Heart right ventricle (tissue), 16 donors: Measurements from ENCODE around the gene VPS13D. TPM values are rescaled to one million over a fixed set of nuclear protein-coding genes. Genes with fewer than 3 reads are reported as not detected.

Experiments used
- ATAC-seq, 8 donors: fragments of 200-7000 bp; cut with Tn5 transposase; one replicate each; pipeline ENCODE4 v1.9.1; 2020; ENCODE audit warnings: mild to moderate bottlenecking in 8 of 8, moderate library complexity in 8 of 8, moderate number of reproducible peaks in 1 of 8
- DNase-seq, 2 donors: peaks; one replicate each; pipeline ENCODE4 v3.0.0-alpha.2; 2020
- H3K27ac ChIP-seq, 10 donors: fragments of 200-600 bp; sonication (generic) in 2 of 10; one replicate each; pipeline versions ENCODE4 v1.5.0 to v1.8.0; 2020 to 2022; ENCODE audit warnings: mild to moderate bottlenecking in 3 of 10
- H3K27me3 ChIP-seq, 7 donors: fragments of 200-600 bp; one replicate each; pipeline ENCODE4 v1.8.0; 2021 to 2022; ENCODE audit warnings: mild to moderate bottlenecking in 2 of 7
- H3K36me3 ChIP-seq, 9 donors: fragments of 200-600 bp; sonication (generic) in 1 of 9; one replicate each; pipeline versions ENCODE4 v1.5.0 to v1.8.0; 2020 to 2022; ENCODE audit warnings: mild to moderate bottlenecking in 2 of 9
- H3K4me1 ChIP-seq, 9 donors: fragments of 200-600 bp; sonication (generic) in 1 of 9; one replicate each; pipeline versions ENCODE4 v1.5.0 to v1.8.0; 2020 to 2022; ENCODE audit warnings: mild to moderate bottlenecking in 4 of 9
- H3K4me3 ChIP-seq, 10 donors: fragments of 200-600 bp; sonication (generic) in 2 of 10; one replicate each; pipeline versions ENCODE4 v1.5.0 to v1.8.0; 2020 to 2022; ENCODE audit warnings: mild to moderate bottlenecking in 7 of 10, moderate library complexity in 2 of 10
- H3K9me3 ChIP-seq, 11 donors: fragments of 200-600 bp in 10 of 11; sonication (generic) in 2 of 11; one replicate each; pipeline versions ENCODE4 v1.5.0 to v1.8.0; 2013 to 2022; ENCODE audit warnings: mild to moderate bottlenecking in 2 of 11, control low read depth in 1 of 11, moderate library complexity in 1 of 11
- CTCF ChIP-seq, 9 donors: fragments of 200-600 bp; sonication (generic) in 2 of 9; IDR thresholded peaks; one replicate each; pipeline versions ENCODE4 v1.5.0 to v1.8.0; 2021 to 2022; ENCODE audit warnings: antibody characterized with exemption in 9 of 9, mild to moderate bottlenecking in 5 of 9, moderate library complexity in 1 of 9
- WGBS, 2 donors: extraction: QIAGEN DNeasy Blood & Tissue Kit; methylation state at CpG; one replicate each; pipeline ENCODE4 v1.1.7; 2013; ENCODE audit warnings: inconsistent platforms in 1 of 2; 5-methylcytosine and 5-hydroxymethylcytosine counted together
- intact Hi-C, 10 donors: fragments of 100-400 bp; cut with DNase I; formaldehyde crosslinking; loops; one replicate each; pipeline versions ENCODE4 v1.11.1 to v1.14.2; 2022
- polyA plus RNA-seq, 2 donors: library from polyadenylated mRNA; stranded (reverse); fragments of 200-250 nt; gene quantifications; one replicate each; pipeline ENCODE4 v1.2.3, GENCODE V29; 2013
- total RNA-seq, 10 donors: library from RNA; stranded (reverse); fragmentation: NEBNext Ultra II Directional in 3 of 10; extraction: Animal tissue kit (Norgen Biotek cat#: 25700) in 3 of 10; gene quantifications; one replicate each; pipeline versions ENCODE4 v1.2.1 to v1.2.4, GENCODE V29; 2021 to 2023
- donor health status: Arrhythmogenic right ventricular cardiomyopathy.
- donor health status: ischemic (EF 13 %, LVEDD 7.1; RV severe dilation, severe dysfunction).
- donor health status: healthy with polysubstance abuse.
- donor health status: DM: no; HTN: yes; CAD: no.
- donor health status: DM: no; HTN: no; CAD: no.
- donor health status: ischemic (EF 25% LVEDD 6.9; RV normal size, moderate dysfunction).
- donor health status: ischemic (EF 25% LVEDD 5.7; RV mildly dilated, moderate dysfunction).
- donor health status: healthy.
- donor health status: DM: yes; HTN: yes; CAD: no.
- donor health status: Ischemic cardiomyopathy.
- donor health status: ischemic (EF 35%, LVEDD 5.7; RV mildly dilated, moderate dysfunction).
- donor health status: nonischemic (EF 11% LVEDD 7.7; RV severe dilation, severe dysfunction).
- donor health status: DM: yes; HTN: yes; CAD: no.
- donor health status: PGD.
- donor health status: ischemic (EF 29% LVEDD 5.4; RV normal size, mild dysfunction).
- donor health status: nonischemic (EF 23%, LVEDD 6.1; RV moderate dilation, normal function).

VPS13D gene
- total and polyA plus RNA-seq, 12 donors = 36.9 to 161 (median 83.3) TPM

- ATAC-seq = peak in 7 of 8 donors; percentile 9 to 56 (median 20)
- peak in 2 of 9 donors; percentile 7 to 15 for TF ChIP-seq CTCF (IDR thresholded peaks at IDR 0.05)
- DNase-seq = no peak
- WGBS, 2 donors = 58 to 59% methylated on average over 9 of the region's 9 CpGs
- H3K36me3 ChIP-seq = peaks cover 0 to 69% (median 20%) of the 10 kb centered on the region in 9 donors
- H3K27ac ChIP-seq = peak overlapping the region in 9 of 10 donors; percentile 7 to 78 (median 67)
- H3K27me3 ChIP-seq = no peaks in the 10 kb centered on the region
- peaks cover 16 to 54% (median 43%) of the 10 kb centered on the region in 9 donors for H3K4me1 ChIP-seq
- H3K4me3 ChIP-seq = no peak overlapping the region
- intact Hi-C loops = loop anchor here in 9 of 10 donors (2.0 to 10.0 kb wide), 5 partner anchors 57 to 219 kb away; partner anchors contain the start of gene DHRS3 (in 4 of the 9)
- H3K9me3 ChIP-seq = peaks cover 0 to 6% (median 0%) of the 10 kb centered on the region in 11 donors
Measured at GRCh38 chr1:12405325-12406210, 175.7 kb downstream of the VPS13D start.

DNA sequence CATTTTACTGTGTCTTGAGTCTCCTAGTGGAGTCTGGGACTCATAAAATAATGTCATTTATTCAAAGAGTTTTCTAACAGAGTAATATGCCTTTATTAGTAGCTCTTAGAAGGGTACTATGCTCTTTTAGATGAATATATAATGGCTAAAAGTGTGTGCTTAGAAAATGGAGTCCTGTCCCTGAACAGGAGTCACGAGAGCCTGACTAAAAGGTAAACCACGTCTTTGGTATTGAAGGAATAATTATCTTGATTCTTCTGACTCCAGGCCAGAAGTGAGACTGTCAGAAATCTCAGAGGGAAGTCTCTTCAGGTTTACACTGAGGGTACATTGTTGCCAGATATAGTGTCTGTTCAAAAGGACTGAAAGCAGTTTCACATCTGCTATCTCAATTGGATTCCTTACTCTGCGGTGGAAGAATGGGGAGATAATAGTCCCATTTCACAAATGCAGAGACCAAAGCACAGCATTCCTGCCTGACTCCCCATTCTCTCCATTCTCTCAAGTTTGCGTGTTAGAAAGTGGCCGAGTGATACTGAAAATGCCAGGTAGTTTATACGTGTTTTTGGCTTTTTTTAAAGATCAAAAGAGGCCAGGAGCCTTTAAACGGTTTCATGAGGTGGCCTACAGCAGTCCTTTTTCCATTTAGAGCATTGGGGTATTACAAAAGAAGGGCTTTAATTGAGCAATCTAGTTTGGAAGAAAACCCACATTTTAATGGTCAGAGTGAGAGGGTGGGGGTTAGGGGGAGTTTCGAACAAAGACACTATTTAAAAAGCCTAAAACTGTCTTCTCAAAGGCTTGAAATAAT, 176.6 kb downstream of the VPS13D start:
- H3K27ac ChIP-seq = peak overlapping the region in 9 of 10 donors; percentile 7 to 78 (median 67)

GRCh38 chr1:12407050-12407961, 177.5 kb downstream of the VPS13D start:
- WGBS, 2 donors = 50 to 53% methylated on average over 8 of the region's 8 CpGs
- H3K27me3 ChIP-seq = no peaks in the 10 kb centered on the region
- no peak overlapping the region for H3K4me3 ChIP-seq
- DNase-seq = peak in 1 of 2 donors; percentile 25
- H3K27ac ChIP-seq = peak overlapping the region in 9 of 10 donors; percentile 7 to 78 (median 67)
- H3K36me3 ChIP-seq = peaks cover 0 to 67% (median 19%) of the 10 kb centered on the region in 9 donors
- peak in 8 of 9 donors; percentile 5 to 69 (median 57) for TF ChIP-seq CTCF (IDR thresholded peaks at IDR 0.05)
- peak; percentile 44 to 82 (median 76) for ATAC-seq
- H3K4me1 ChIP-seq = peaks cover 16 to 54% (median 43%) of the 10 kb centered on the region in 9 donors
- intact Hi-C loops = loop anchor here (1.0 to 10.0 kb wide), 6 partner anchors 55 to 217 kb away; partner anchors contain the start of gene DHRS3 (in 4 of the 10)
- peaks cover 0 to 8% (median 0%) of the 10 kb centered on the region in 11 donors for H3K9me3 ChIP-seq

More for the DNA sequence above, 176.6 kb downstream of the VPS13D start:
- H3K36me3 ChIP-seq = peaks cover 0 to 67% (median 19%) of the 10 kb centered on the region in 9 donors
- ATAC-seq (peak; percentile 51 to 84 (median 60)), DNase-seq (no peak)
- no peak for TF ChIP-seq CTCF (IDR thresholded peaks at IDR 0.05)
- H3K4me1 ChIP-seq = peaks cover 16 to 54% (median 43%) of the 10 kb centered on the region in 9 donors
- H3K27me3 ChIP-seq = no peaks in the 10 kb centered on the region
- intact Hi-C loops = loop anchor here (1.0 to 10.0 kb wide), 6 partner anchors 56 to 218 kb away; partner anchors contain the start of gene DHRS3 (in 4 of the 10)
- H3K4me3 ChIP-seq = no peak overlapping the region
- H3K9me3 ChIP-seq = peaks cover 0 to 8% (median 0%) of the 10 kb centered on the region in 11 donors
- WGBS, 2 donors = 36 to 37% methylated on average over 8 of the region's 8 CpGs
